Right lobe of liver (tissue), 6 donors: ENCODE results near the gene KCNS3. TPM values are rescaled to one million over a fixed set of nuclear protein-coding genes. Genes with fewer than 3 reads are reported as not detected.

ENCODE experiments used
- ATAC-seq, 4 donors: fragments of 200-7000 bp; cut with Tn5 transposase; one replicate each; pipeline ENCODE4 v1.9.1; 2020; ENCODE audit warnings: mild to moderate bottlenecking in 4 of 4, moderate library complexity in 4 of 4
- DNase-seq, 3 donors: peaks; one replicate each; pipeline ENCODE4 v3.0.0-alpha.2; 2020
- H3K27ac ChIP-seq, 3 donors: fragments of 200-600 bp; one replicate each; pipeline ENCODE4 v1.8.0; 2022
- H3K27me3 ChIP-seq, 2 donors: fragments of 200-600 bp; one replicate each; pipeline ENCODE4 v1.8.0; 2022
- H3K36me3 ChIP-seq, 4 donors: fragments of 200-600 bp; sonication (generic) in 1 of 4; one replicate each; pipeline versions ENCODE4 v1.5.1 to v1.8.0; 2017 to 2022; ENCODE audit warnings: control low read depth in 1 of 4
- H3K4me1 ChIP-seq, 4 donors: fragments of 200-600 bp; sonication (generic) in 1 of 4; one replicate each; pipeline versions ENCODE4 v1.5.1 to v1.8.0; 2017 to 2022; ENCODE audit warnings: control low read depth in 1 of 4
- H3K4me3 ChIP-seq, 3 donors: fragments of 200-600 bp; one replicate each; pipeline ENCODE4 v1.8.0; 2022
- H3K9me3 ChIP-seq, 4 donors: fragments of 200-600 bp; sonication (generic) in 1 of 4; one replicate each; pipeline versions ENCODE4 v1.5.1 to v1.8.0; 2017 to 2022; ENCODE audit warnings: control low read depth in 1 of 4
- POLR2A ChIP-seq: fragments of 450-650 bp; IDR thresholded peaks from one replicate; pipeline ENCODE4 v1.6.1; 2017; ENCODE audit warnings: antibody characterized with exemption, mild to moderate bottlenecking
- WGBS: methylation state at CpG from one replicate; pipeline ENCODE4 v1.1.6; 2018; ENCODE audit warnings: low coverage, low lambda C conversion rate; ENCODE audit not compliant: insufficient coverage; ENCODE audit errors: missing lambda C conversion rate; 5-methylcytosine and 5-hydroxymethylcytosine counted together
- intact Hi-C, 2 donors: fragments of 100-400 bp; cut with DNase I; formaldehyde crosslinking; loops; one replicate each; pipeline versions ENCODE4 v1.11.2 to v1.14.1; 2022
- total RNA-seq, 6 experiments: library from RNA; depleted of rRNA in 2 of 6; stranded (reverse); fragments of >200 nt in 2 of 6; fragmentation: NEBNext Ultra II Directional in 3 of 6; extraction: Animal tissue kit (Norgen Biotek cat#: 25700) in 3 of 6; gene quantifications; one replicate each; pipeline versions ENCODE4 v1.1.0 to v1.2.4, GENCODE V29; 2016 to 2023
- TF ChIP-seq, protein P1 (sequence below), 4 donors: fragments of 200-600 bp in 3 of 4; fragments of 450-650 bp in 1 of 4; IDR thresholded peaks; one replicate each; pipeline versions ENCODE4 v1.5.1 to v1.8.0; 2016 to 2022; ENCODE audit warnings: antibody characterized with exemption in 4 of 4, mild to moderate bottlenecking in 2 of 4
- donor health status: DM: no; HTN: yes; CAD: no.
- donor health status: DM: no; HTN: no; CAD: no.
- donor health status: DM: no; HTN: no; CAD: no.
- donor health status: DM: no; HTN: yes; CAD: no.
- donor health status: DM: no; HTN: yes; CAD: no.

The KCNS3 gene
- total RNA-seq, 6 experiments from 2014 or later, result 1.3 to 6.8 (median 2.9) TPM

DNA sequence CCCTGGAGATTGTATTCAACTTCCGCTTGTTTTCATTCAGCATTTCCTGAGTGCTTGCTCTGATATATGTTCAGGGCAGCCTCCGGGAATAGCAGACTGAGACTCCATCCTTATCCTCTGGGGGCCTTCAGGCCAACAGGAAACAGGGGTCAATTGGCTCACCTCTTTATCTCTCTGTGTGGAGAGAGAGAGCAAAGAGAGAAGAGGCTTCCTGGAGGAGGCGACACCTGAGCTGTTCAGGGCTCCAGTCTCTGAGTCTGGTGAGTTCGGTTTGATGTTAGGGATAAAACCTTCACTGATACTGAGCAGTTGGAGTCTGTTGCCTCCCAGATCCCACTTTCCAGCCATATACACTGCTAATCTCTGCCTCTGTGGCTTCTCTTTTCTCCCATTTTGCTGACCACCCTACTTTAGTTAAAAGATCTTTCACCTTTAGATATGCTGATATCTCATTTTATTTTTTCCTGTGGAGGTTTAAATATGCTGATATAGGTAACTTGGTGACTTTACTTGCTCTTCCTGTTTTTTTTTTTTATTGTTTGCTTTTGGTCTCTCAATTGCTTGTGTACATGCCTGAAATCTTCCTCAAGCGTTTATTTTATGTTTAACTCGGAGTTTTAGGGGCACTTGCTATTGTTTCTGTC is 56.9 kb downstream of the KCNS3 start:
- no peak for TF ChIP-seq POLR2A
- TF ChIP-seq, protein P1, sequence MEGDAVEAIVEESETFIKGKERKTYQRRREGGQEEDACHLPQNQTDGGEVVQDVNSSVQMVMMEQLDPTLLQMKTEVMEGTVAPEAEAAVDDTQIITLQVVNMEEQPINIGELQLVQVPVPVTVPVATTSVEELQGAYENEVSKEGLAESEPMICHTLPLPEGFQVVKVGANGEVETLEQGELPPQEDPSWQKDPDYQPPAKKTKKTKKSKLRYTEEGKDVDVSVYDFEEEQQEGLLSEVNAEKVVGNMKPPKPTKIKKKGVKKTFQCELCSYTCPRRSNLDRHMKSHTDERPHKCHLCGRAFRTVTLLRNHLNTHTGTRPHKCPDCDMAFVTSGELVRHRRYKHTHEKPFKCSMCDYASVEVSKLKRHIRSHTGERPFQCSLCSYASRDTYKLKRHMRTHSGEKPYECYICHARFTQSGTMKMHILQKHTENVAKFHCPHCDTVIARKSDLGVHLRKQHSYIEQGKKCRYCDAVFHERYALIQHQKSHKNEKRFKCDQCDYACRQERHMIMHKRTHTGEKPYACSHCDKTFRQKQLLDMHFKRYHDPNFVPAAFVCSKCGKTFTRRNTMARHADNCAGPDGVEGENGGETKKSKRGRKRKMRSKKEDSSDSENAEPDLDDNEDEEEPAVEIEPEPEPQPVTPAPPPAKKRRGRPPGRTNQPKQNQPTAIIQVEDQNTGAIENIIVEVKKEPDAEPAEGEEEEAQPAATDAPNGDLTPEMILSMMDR (IDR thresholded peaks at IDR 0.05), result no peak
- intact Hi-C loops, result no loop called here
- no peaks in the 10 kb centered on the region for H3K9me3 ChIP-seq
- H3K27ac ChIP-seq, result no peak overlapping the region
- DNase-seq, result no peak
- WGBS, result 33% methylated on average over 3 of the region's 6 CpGs
- H3K27me3 ChIP-seq, result no peaks in the 10 kb centered on the region
- no peak overlapping the region for H3K4me3 ChIP-seq
- H3K36me3 ChIP-seq, result no peaks in the 10 kb centered on the region
- no peaks in the 10 kb centered on the region for H3K4me1 ChIP-seq
- ATAC-seq, result no peak

DNA sequence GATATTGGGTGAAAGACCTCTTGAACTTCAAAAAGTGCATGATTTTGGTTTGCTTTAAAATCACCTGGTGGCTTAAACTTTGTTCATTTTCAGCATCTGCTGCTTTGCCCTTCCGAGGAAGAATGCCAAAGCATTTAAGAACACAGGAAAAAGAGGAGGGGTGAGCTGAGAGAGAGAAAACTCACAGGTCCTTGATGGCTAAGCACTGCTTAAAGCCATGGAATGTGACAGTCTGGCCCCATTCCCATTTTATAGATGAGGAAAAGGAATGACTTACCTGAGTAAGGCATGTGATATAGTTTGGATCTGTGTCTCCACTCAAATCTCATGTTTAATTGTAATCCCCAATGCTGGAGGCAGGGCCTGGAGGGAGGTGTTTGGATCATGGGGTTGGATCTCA is 58.1 kb downstream of the KCNS3 start:
- intact Hi-C loops, result no loop called here
- Histone ChIP-seq H3K27me3 (no peaks in the 10 kb centered on the region), H3K4me1 (no peaks in the 10 kb centered on the region), H3K4me3 (no peak overlapping the region), H3K36me3 (no peaks in the 10 kb centered on the region), H3K9me3 (no peaks in the 10 kb centered on the region), H3K27ac (no peak overlapping the region)
- DNase-seq, result no peak
- no peak for TF ChIP-seq POLR2A
- TF ChIP-seq, protein P1 (IDR thresholded peaks at IDR 0.05), result no peak
- 78% methylated on average over 1 of the region's 1 CpG for WGBS
- no peak for ATAC-seq

DNA sequence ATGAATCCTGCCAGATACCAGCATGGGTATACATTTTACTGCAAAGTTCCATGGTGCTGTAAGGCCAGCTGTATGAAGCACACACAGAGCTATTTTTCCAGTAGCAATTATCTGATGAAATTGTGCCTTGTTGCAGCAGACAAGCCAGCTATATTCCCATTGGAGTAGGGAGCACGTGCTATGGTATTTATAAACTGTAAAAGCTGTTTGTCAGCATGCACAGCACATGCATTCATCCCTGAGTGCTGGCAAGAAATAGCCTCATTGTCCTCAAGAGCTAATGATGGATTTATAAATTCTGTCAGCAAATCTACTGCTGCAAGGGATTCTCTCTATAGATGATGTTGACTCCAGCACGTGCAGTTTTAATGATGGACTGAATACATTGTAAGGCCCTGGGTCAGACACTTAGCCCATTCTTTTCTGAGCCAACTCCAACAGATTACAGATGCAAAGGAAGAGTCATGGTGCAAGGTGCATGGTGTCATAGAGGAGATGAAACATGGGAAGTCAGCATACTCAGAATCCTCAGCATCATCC is 61.7 kb downstream of the KCNS3 start:
- WGBS, result 43% methylated on average over 2 of the region's 2 CpGs
- DNase-seq (no peak), ATAC-seq (no peak)
- no peak overlapping the region for H3K4me3 ChIP-seq
- H3K27me3 ChIP-seq, result no peaks in the 10 kb centered on the region
- TF ChIP-seq, protein P1 (IDR thresholded peaks at IDR 0.05), result no peak
- no peaks in the 10 kb centered on the region for H3K4me1 ChIP-seq
- H3K27ac ChIP-seq, result no peak overlapping the region
- no peaks in the 10 kb centered on the region for H3K36me3 ChIP-seq
- intact Hi-C loops, result no loop called here
- H3K9me3 ChIP-seq, result no peaks in the 10 kb centered on the region

DNA sequence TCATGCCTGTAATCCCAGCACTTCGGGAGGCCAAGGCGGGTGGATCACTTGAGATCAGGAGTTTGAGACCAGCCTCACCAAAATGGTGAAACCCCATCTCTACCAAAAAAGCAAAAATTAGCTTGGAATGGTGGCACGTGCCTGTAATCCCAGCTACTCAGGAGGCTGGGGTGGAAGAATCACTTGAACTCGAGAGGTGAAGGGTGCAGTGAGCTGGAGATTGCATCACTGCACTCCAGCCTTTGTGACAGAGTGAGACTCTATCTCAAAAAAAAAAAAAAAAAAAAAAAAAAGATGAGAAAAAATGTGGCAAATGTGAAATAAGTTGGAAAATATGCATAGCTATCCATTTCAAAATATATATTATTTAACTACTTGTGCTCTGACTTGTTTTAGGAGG is 65.0 kb downstream of the KCNS3 start:
- H3K9me3 ChIP-seq, result no peaks in the 10 kb centered on the region
- no peak for ATAC-seq
- intact Hi-C loops, result no loop called here
- H3K27ac ChIP-seq, result no peak overlapping the region
- no peaks in the 10 kb centered on the region for H3K27me3 ChIP-seq
- DNase-seq, result no peak
- H3K4me1 ChIP-seq, result no peaks in the 10 kb centered on the region
- H3K36me3 ChIP-seq, result no peaks in the 10 kb centered on the region
- no peak for TF ChIP-seq POLR2A
- TF ChIP-seq, protein P1 (IDR thresholded peaks at IDR 0.05), result no peak
- WGBS, result 63% methylated on average over 4 of the region's 4 CpGs
- H3K4me3 ChIP-seq, result no peak overlapping the region
